ENCODE results near the gene CHML.

GRCh38 chr1:241677201-241677600, 37.0 kb upstream of the CHML start:
- TF ChIP-seq CTCF (IDR thresholded peaks at IDR 0.05) = no peak
- TF ChIP-seq EZH2 (IDR thresholded peaks at IDR 0.05; ENCODE audit: borderline replicate concordance, insufficient read depth, low read depth, low read length, poor library complexity, severe bottlenecking) = no peak
